Upper lobe of left lung (tissue), 4 donors: Measurements from ENCODE around the gene IPO9.

ENCODE experiments used
- EP300 ChIP-seq, 4 donors: sonication (generic); formaldehyde crosslinking; IDR thresholded peaks; one replicate each; pipeline ENCODE4 v1.5.1; 2017; ENCODE audit warnings: antibody characterized with exemption in 4 of 4, control low read depth in 2 of 4
- POLR2A ChIP-seq, 4 donors: fragments of 450-650 bp; IDR thresholded peaks; one replicate each; pipeline ENCODE4 v1.5.1; 2016 to 2017; ENCODE audit warnings: antibody characterized with exemption in 4 of 4, mild to moderate bottlenecking in 2 of 4
- POLR2AphosphoS5 ChIP-seq, 2 donors: sonication (generic); formaldehyde crosslinking; IDR thresholded peaks; one replicate each; pipeline ENCODE4 v1.5.1; 2017; ENCODE audit warnings: antibody characterized with exemption in 2 of 2
- TF ChIP-seq, protein P1 (sequence below), 6 experiments: fragments of 450-650 bp in 4 of 6; fragments of 200-600 bp in 2 of 6; sonication (generic) in 2 of 6; IDR thresholded peaks; one replicate each; pipeline ENCODE4 v1.5.1; 2016 to 2019; ENCODE audit warnings: antibody characterized with exemption in 6 of 6

DNA sequence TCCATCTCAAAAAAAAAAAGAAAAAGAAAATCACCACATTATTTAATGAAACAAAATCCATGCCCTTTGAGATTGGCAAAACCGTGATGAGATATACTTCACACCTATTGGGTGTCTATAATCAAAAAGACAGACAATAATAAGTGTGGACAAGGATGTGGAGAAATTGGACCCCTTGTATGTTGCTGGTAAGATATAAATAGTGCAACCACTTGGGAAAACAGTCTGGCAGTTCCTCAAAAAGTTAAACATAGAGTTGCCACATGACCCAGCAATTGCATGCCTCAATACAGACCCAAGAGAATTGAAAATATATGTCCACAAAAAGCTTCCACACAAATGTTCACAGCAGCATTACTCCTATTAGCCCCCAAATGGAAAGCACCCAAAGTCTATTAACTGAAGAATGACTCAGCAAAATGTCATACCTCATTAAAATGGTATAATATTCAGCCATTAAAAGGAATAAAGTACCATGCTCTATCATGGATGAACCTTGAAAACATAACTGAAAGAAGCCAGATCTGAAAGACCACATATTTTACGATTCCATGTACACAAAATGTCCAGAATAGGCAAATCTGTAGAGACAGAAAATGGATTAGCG lies 93.1 kb downstream of the IPO9 start:
- TF ChIP-seq, protein P1, sequence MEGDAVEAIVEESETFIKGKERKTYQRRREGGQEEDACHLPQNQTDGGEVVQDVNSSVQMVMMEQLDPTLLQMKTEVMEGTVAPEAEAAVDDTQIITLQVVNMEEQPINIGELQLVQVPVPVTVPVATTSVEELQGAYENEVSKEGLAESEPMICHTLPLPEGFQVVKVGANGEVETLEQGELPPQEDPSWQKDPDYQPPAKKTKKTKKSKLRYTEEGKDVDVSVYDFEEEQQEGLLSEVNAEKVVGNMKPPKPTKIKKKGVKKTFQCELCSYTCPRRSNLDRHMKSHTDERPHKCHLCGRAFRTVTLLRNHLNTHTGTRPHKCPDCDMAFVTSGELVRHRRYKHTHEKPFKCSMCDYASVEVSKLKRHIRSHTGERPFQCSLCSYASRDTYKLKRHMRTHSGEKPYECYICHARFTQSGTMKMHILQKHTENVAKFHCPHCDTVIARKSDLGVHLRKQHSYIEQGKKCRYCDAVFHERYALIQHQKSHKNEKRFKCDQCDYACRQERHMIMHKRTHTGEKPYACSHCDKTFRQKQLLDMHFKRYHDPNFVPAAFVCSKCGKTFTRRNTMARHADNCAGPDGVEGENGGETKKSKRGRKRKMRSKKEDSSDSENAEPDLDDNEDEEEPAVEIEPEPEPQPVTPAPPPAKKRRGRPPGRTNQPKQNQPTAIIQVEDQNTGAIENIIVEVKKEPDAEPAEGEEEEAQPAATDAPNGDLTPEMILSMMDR (IDR thresholded peaks at IDR 0.05) = no peak
- no peak for TF ChIP-seq POLR2AphosphoS5 (IDR thresholded peaks at IDR 0.05)
- no peak for TF ChIP-seq EP300 (IDR thresholded peaks at IDR 0.05)
- no peak for TF ChIP-seq POLR2A (IDR thresholded peaks at IDR 0.05)
